MM.1S (cell line): ENCODE data around the gene CDK5RAP1.

Experiments used
- DNase-seq: peaks from one replicate; pipeline ENCODE4 v3.0.0-alpha.2; 2015
- H2AFZ ChIP-seq: fragments of 300-600 bp; sonication (generic); 2 replicates; pipeline ENCODE4 v1.6.0; 2016; ENCODE audit warnings: antibody characterized with exemption, low read length
- H3F3A ChIP-seq: fragments of 300-600 bp; sonication (generic); 2 replicates; pipeline ENCODE4 v1.6.1; 2016; ENCODE audit warnings: mild to moderate bottlenecking, antibody characterized with exemption, low read length, moderate library complexity, mixed read lengths; ENCODE audit not compliant: insufficient read depth
- H3K27ac ChIP-seq: fragments of 300-600 bp; sonication (generic); 2 replicates; pipeline ENCODE4 v1.5.1; 2016; ENCODE audit warnings: mild to moderate bottlenecking, low read length
- H3K27me3 ChIP-seq: fragments of 300-600 bp; sonication (generic); replicated peaks from 2 replicates; pipeline ENCODE4 v1.6.0; 2016; ENCODE audit warnings: low read length; ENCODE audit not compliant: insufficient read depth
- H3K36me3 ChIP-seq: fragments of 300-600 bp; sonication (generic); replicated peaks from 2 replicates; pipeline ENCODE4 v1.6.1; 2016; ENCODE audit warnings: mild to moderate bottlenecking, low read length, mixed read lengths; ENCODE audit not compliant: insufficient read depth
- H3K4me1 ChIP-seq: fragments of 300-600 bp; sonication (generic); 2 replicates; pipeline ENCODE4 v1.6.1; 2016; ENCODE audit warnings: low read length, mixed read lengths
- H3K4me2 ChIP-seq: fragments of 300-600 bp; sonication (generic); 2 replicates; pipeline ENCODE4 v1.6.0; 2016; ENCODE audit warnings: low read depth, low read length
- H3K4me3 ChIP-seq: fragments of 300-600 bp; sonication (generic); 2 replicates; pipeline ENCODE4 v1.5.1; 2016; ENCODE audit warnings: low read length, mixed read lengths
- H3K79me2 ChIP-seq: fragments of 300-600 bp; sonication (generic); 2 replicates; pipeline ENCODE4 v1.6.1; 2016; ENCODE audit warnings: mixed run types, low read length, mixed read lengths
- H3K9ac ChIP-seq: fragments of 300-600 bp; sonication (generic); 2 replicates; pipeline ENCODE4 v1.6.1; 2016; ENCODE audit warnings: low read length, mixed read lengths
- H3K9me2 ChIP-seq: fragments of 300-600 bp; sonication (generic); replicated peaks from 2 replicates; pipeline ENCODE4 v1.6.1; 2016; ENCODE audit warnings: mild to moderate bottlenecking, low read length, mixed read lengths; ENCODE audit not compliant: insufficient read depth
- H3K9me3 ChIP-seq: fragments of 300-600 bp; sonication (generic); replicated peaks from 2 replicates; pipeline ENCODE4 v1.6.1; 2016; ENCODE audit warnings: mild to moderate bottlenecking, low read length, mixed read lengths; ENCODE audit not compliant: insufficient read depth
- H4K20me1 ChIP-seq: fragments of 300-600 bp; sonication (generic); 2 replicates; pipeline ENCODE4 v1.6.1; 2016; ENCODE audit warnings: mild to moderate bottlenecking, low read length, moderate library complexity, mixed read lengths; ENCODE audit not compliant: insufficient read depth
- CTCF ChIP-seq: fragments of 300-600 bp; sonication (generic); IDR thresholded peaks from 2 replicates; pipeline ENCODE4 v1.5.1; 2016; ENCODE audit warnings: antibody characterized with exemption, low read length, mixed read lengths
- EZH2 ChIP-seq: fragments of 300-600 bp; sonication (generic); optimal IDR thresholded peaks from 2 replicates; pipeline ENCODE3; 2017; ENCODE audit warnings: low read depth, mild to moderate bottlenecking, antibody characterized with exemption, low read length, mixed read lengths
- EZH2phosphoT487 ChIP-seq: fragments of 300-600 bp; sonication (generic); IDR thresholded peaks from 2 replicates; pipeline ENCODE4 v1.6.1; 2018; ENCODE audit warnings: antibody characterized with exemption, low read length

Gene CDK5RAP1

GRCh38 chr20:33419140-33419974 lies 18.0 kb upstream of the CDK5RAP1 start:
- H3K79me2 ChIP-seq: no peaks in the 10 kb centered on the region
- H3F3A ChIP-seq: no peaks in the 10 kb centered on the region
- no peaks in the 10 kb centered on the region for H3K27me3 ChIP-seq
- no peaks in the 10 kb centered on the region for H3K9me2 ChIP-seq
- no peak for TF ChIP-seq EZH2phosphoT487
- TF ChIP-seq EZH2: no peak
- no peak for TF ChIP-seq CTCF
- no peak overlapping the region for H3K4me3 ChIP-seq
- no peak for DNase-seq
- H2AFZ ChIP-seq: no peak overlapping the region
- H3K9ac ChIP-seq: no peak overlapping the region
- no peaks in the 10 kb centered on the region for H3K9me3 ChIP-seq
- H3K27ac ChIP-seq: no peak overlapping the region
- H4K20me1 ChIP-seq: no peaks in the 10 kb centered on the region
- H3K4me1 ChIP-seq: no peaks in the 10 kb centered on the region
- no peak overlapping the region for H3K4me2 ChIP-seq
- no peaks in the 10 kb centered on the region for H3K36me3 ChIP-seq

DNA sequence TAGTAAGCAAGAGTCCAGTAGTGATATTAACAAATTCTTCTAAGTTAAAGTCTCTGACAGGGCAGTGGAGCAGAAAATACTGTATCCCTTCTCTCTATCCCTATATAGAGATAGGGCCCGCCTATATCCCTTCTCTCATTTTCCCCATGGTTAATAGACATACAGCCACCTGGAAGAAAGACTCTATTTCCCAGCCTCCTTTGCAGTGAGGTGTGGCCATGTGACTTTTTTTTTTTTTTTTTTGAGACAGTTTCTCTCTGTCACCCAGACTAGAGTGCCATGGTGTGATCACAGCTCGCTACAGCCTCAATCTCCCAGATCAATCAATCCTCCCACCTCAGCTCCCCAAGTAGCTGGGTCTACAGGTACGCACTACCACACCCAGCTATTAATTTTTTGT lies 16.7 kb upstream of the CDK5RAP1 start:
- no peak overlapping the region for H2AFZ ChIP-seq
- no peak overlapping the region for H3K9ac ChIP-seq
- H3K9me3 ChIP-seq: no peaks in the 10 kb centered on the region
- H3K79me2 ChIP-seq: no peaks in the 10 kb centered on the region
- no peaks in the 10 kb centered on the region for H3F3A ChIP-seq
- TF ChIP-seq EZH2 (no peak), EZH2phosphoT487 (no peak), CTCF (no peak)
- H3K4me2 ChIP-seq: no peak overlapping the region
- H3K4me3 ChIP-seq: no peak overlapping the region
- no peaks in the 10 kb centered on the region for H3K9me2 ChIP-seq
- no peak overlapping the region for H3K27ac ChIP-seq
- no peaks in the 10 kb centered on the region for H3K36me3 ChIP-seq
- H3K27me3 ChIP-seq: no peaks in the 10 kb centered on the region
- no peaks in the 10 kb centered on the region for H3K4me1 ChIP-seq
- H4K20me1 ChIP-seq: no peaks in the 10 kb centered on the region
- DNase-seq: no peak

DNA sequence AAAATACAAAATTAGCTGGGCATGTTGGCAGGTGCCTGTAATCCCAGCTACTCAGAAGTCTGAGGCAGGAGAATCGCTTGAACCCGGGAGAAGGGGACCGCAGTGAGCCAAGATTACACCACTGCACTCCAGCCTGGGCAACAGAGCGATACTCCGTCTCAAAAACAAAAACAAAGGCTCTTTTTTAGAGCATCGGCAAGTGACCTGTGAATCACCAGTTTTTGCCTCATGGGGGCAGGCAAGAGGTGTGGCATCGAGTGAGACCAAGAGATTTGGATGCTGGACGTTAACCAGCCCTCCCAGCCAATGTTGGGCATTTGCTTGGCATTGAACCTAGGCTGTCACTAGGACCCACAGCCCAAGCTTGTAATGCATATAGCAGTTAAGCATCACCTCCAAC lies 14.6 kb upstream of the CDK5RAP1 start:
- Histone ChIP-seq H3K9ac (no peak overlapping the region), H3K27ac (no peak overlapping the region), H3K36me3 (no peaks in the 10 kb centered on the region), H4K20me1 (no peaks in the 10 kb centered on the region), H3K27me3 (no peaks in the 10 kb centered on the region), H2AFZ (no peak overlapping the region), H3K9me3 (no peaks in the 10 kb centered on the region), H3K79me2 (no peaks in the 10 kb centered on the region), H3K4me2 (no peak overlapping the region), H3K4me3 (no peak overlapping the region), H3F3A (no peaks in the 10 kb centered on the region), H3K4me1 (no peaks in the 10 kb centered on the region), H3K9me2 (no peaks in the 10 kb centered on the region)
- TF ChIP-seq EZH2phosphoT487 (no peak), CTCF (peak; percentile 51)
- DNase-seq: peak; percentile 35
